GM19351 (cell line): ENCODE measurements around the gene COL20A1.
A peak's percentile ranks its signal among the peaks of the same experiment; 100 is the strongest.
"Not testable (repeated sequence)": the region's sequence is repeated elsewhere in the genome, so short reads cannot be mapped to it uniquely, and the experiment has no call there.

Source experiments
- ATAC-seq: cut with Tn5 transposase; IDR thresholded peaks from one replicate; pipeline ENCODE4 v1.9.1; 2021; ENCODE audit warnings: mild to moderate bottlenecking, moderate library complexity; ENCODE audit not compliant: unreplicated experiment

The COL20A1 gene

GRCh38 chr20:63290136-63290676 is 2.8 kb upstream of the COL20A1 start:
- no peak for ATAC-seq

DNA sequence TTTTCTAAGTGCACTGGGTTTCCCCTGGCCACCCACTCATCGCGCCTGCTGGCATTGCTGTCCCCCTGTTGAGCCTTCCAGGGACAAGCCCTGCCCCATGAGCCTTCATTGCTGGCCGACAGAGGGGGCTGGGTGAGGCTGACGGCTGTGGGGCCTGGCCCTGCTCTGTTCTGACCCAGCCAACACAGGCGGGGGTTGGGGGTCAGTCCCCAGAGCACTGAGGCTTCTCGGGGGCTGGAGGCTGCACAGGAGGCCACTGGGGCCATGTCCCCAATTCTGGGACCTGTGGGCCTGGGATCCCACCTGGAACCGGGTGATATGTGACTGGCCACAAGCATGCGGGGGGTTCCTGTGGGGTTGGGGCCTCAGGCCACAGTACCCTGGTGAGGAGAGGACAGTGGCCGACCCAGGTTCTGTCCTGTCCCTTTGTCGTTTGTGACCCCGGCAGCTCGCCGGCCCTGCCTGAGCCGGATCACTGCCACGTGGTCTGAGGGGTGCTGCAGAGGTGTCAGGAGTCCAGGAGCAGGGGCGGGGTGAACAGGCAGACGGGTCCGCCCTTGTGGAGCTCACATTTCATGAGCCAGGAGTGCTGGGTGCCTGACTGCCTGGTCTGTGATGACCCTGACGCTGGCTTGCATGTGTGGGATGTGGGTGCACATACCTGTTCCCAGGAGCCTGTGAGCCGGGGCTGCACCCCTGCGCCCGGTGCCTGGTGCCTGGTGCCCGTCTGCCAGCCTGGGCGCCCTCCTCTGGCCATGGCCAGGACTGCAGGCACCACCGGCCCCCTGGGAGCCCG is 2.1 kb upstream of the COL20A1 start:
- ATAC-seq, result peak; percentile 57

GRCh38 chr20:63291811-63292210 is 1.2 kb upstream of the COL20A1 start:
- no peak for ATAC-seq

- no peak for ATAC-seq
These were observed 689 bp upstream of the COL20A1 start for GRCh38 chr20:63292292-63292701.

DNA sequence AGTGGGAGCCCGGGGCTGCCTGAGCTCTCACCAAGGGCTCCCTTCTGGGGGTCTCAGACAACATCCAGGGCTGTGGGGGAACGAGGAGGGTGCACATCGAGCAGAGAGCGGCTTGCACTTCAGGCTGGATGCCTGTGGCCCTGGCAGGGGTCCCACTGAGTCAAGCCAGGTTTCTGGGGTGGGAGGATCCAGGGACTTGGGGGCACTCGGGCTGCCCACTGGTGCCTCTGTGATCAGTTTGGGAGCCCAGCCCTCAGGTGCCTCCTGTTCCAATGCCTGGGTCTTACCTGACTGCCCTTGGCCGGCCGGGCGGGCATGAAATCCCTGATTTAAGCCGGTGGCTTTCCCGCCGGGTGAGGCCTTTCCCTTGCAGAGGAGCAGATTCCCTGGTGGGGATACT is 470 bp downstream of the COL20A1 start:
- ATAC-seq, result no peak

DNA sequence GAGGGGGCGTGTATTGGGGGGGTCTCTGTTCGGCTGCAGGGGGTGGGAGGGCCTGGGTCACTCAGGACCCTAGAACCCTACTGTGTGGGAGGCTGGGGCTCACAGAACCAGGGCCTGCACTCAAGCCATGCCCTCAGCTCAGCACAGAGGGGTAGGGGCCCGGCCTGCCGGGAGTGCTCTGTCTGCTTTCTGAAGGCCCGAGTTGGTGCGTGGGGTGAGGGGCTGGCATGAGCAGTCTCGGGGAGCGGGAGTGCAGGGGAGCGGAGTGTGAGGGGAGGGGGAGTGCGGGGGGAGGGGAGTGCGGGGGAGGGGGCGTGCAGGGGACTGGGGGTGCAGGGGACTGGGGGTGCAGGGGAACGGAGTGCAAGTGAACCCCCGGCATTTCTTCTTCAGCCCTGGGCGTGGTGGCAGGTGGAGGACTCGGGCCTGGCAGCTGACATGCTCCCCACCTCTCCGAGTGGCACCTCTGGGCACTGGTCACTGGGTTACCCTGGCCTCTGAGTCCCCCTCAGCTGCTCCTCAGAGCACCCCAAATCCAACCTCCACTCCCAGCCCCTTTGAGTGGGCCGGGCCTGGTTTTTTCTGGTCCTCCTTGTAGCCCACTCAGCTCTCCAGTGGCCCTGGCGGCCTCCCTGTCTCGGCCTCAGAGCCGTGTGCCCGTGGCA is 1.0 kb downstream of the COL20A1 start:
- ATAC-seq, result no peak

DNA sequence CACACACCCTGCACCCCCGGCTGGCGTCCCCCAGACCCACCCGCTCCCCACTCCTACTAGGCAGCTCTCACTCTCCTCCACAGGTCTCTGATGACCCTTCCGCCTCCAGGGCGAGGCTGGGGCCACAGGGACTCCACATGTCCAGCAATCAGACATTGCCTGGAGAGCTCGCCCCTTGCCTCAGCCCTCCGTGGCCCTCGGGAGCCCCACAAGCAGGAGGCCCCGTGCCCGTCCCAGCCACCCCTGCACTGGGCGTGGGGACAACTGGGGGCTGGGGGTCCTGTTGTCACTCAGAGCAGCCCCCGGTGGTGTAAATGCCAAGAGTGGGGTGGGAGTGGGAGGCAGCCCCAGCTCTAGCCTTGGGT is 1.5 kb downstream of the COL20A1 start:
- ATAC-seq, result no peak

- ATAC-seq, result no peak
These were observed 2.0 kb downstream of the COL20A1 start for GRCh38 chr20:63295018-63295417.

DNA sequence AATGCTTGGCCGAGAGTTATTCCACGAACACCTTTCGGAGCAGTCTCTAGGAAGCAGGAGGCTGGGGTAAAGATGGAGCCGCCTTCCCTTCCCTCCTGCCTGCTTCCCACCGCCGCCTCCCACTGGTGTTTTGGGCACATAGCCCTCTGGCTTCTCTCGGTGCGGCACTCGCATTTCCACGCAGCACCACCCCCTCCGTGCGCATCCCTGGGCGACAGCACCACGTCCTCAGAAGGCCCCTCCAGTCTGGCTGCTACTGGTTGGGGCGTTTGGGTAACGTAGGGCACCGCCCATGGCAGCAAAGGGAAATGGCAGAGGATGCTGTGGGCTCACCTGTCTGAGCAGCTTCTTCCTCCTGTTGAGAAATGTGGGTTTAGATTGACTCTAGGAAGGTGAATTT is 2.4 kb downstream of the COL20A1 start:
- ATAC-seq, result no peak

- no peak for ATAC-seq
These were observed 2.9 kb downstream of the COL20A1 start for GRCh38 chr20:63295846-63296245.

GRCh38 chr20:63296531-63297299 is 3.7 kb downstream of the COL20A1 start:
- no peak for ATAC-seq

DNA sequence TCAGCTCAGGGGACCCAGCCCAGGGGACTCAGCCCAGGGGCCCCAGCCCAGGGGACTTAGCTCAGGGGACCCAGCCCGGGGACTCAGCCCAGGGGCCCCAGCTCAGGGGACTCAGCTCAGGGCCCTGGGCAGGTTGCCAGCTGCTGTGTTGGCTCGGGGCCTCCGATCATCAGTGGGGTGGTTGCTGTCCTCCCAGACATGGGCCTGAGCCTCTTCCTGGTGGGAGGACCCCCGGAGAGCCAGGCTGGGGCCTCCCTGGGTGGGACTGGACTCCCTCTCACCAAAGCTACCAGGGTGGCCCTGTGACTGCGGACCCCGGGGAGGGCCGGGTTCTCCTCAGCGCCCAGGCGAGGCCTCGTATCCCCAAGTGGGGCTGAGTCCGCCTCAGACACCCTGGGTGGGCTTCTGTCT is 4.4 kb downstream of the COL20A1 start:
- no peak for ATAC-seq

- ATAC-seq, result no peak
These were observed 5.0 kb downstream of the COL20A1 start for GRCh38 chr20:63297796-63298572.

GRCh38 chr20:63298731-63299312 is 5.8 kb downstream of the COL20A1 start:
- ATAC-seq, result no peak

DNA sequence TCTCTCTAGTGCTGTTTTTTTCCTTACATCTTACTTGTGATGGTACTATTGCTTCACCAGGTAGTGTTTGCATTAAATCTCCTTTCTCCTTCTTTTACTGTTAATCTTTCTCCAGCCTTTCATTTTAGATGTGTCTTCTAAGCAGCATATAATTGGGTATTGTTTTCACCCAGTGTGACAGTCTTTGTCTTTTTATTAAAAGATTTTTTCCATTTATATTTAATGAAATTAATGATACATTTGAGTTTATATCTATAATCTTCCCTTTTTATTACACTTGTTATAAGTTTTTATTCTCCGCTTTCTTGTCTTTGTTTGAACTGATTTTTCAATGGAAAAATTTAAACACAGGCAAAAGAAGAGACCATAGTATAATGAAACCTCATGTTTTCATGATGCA is 8.7 kb downstream of the COL20A1 start:
- ATAC-seq, result no peak

GRCh38 chr20:63303095-63303666 is 10.2 kb downstream of the COL20A1 start:
- ATAC-seq, result no peak

GRCh38 chr20:63305393-63305792 is 12.4 kb downstream of the COL20A1 start:
- no peak for ATAC-seq

DNA sequence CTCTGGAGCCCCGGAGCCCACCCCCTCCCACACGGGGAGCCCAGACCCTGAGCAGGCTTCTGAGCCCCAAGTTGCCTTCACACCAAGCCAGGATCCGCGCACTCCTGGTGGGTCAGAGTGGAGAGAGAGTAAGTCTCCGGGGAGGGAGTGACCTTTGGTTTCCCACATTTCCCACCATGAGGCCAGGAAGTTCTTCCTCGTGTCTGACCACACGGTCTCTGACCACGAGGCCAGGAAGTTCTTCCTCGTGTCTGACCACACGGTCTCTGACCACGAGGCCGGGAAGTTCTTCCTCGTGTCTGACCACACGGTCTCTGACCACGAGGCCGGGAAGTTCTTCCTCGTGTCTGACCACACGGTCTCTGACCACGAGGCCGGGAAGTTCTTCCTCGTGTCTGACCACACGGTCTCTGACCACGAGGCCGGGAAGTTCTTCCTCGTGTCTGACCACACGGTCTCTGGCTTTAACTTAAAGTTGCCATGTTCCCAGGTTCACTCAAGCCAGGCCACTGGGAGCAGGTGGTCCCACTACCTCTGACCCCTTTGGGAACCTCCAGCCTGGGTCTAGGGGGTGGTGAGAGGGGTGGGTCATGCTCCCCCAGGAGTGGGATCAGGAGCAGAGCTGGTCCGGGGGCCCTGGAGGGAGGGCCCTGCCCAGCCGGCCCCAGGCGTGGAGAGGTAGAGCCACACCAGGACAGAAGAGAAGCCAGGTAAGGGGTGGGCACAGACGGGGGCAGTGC is 13.1 kb downstream of the COL20A1 start:
- ATAC-seq, result not testable (repeated sequence)
